Adrenal gland (tissue), 12 donors: ENCODE data around the gene TAS2R14. TPM values are rescaled to one million over a fixed set of nuclear protein-coding genes. Genes with fewer than 3 reads are reported as not detected.

Experiments
- DNase-seq, 7 donors: peaks; one replicate each; pipeline ENCODE4 v3.0.0-alpha.2; 2019 to 2020
- H3K27ac ChIP-seq, 5 donors: fragments of 200-600 bp; sonication (generic) in 4 of 5; 1 replicate in 3 of 5; 2 replicates in 2 of 5; pipeline versions ENCODE4 v1.5.1 to v1.8.0; 2016 to 2020; ENCODE audit warnings: mild to moderate bottlenecking in 1 of 5
- H3K27me3 ChIP-seq: fragments of 200-600 bp; 2 replicates; pipeline ENCODE4 v1.8.0; 2021
- H3K36me3 ChIP-seq, 2 donors: fragments of 200-600 bp; replicated peaks in 1 of 2; 1 replicate in 1 of 2; 2 replicates in 1 of 2; pipeline versions ENCODE4 v1.5.1 to v1.8.0; 2018 to 2022
- H3K4me1 ChIP-seq, 2 donors: fragments of 200-600 bp; replicated peaks in 1 of 2; 1 replicate in 1 of 2; 2 replicates in 1 of 2; pipeline versions ENCODE4 v1.5.1 to v1.8.0; 2018 to 2021
- H3K4me3 ChIP-seq, 4 donors: fragments of 200-600 bp; sonication (generic) in 3 of 4; one replicate each; pipeline ENCODE4 v1.5.1; 2016 to 2018
- H3K9me3 ChIP-seq, 3 donors: fragments of 200-600 bp; sonication (generic) in 1 of 3; replicated peaks in 1 of 3; 1 replicate in 2 of 3; 2 replicates in 1 of 3; pipeline versions ENCODE4 v1.5.1 to v1.8.0; 2016 to 2021
- CTCF ChIP-seq, 6 experiments: fragments of 450-650 bp in 4 of 6; fragments of 200-600 bp in 2 of 6; sonication (generic) in 1 of 6; IDR thresholded peaks; 1 replicate in 5 of 6; 2 replicates in 1 of 6; pipeline versions ENCODE4 v1.5.1 to v1.8.0; 2016 to 2021; ENCODE audit warnings: antibody characterized with exemption in 6 of 6, mild to moderate bottlenecking in 2 of 6, moderate library complexity in 1 of 6
- POLR2A ChIP-seq, 2 donors: fragments of 450-650 bp; IDR thresholded peaks; one replicate each; pipeline ENCODE4 v1.6.1; 2017; ENCODE audit warnings: antibody characterized with exemption in 2 of 2, mild to moderate bottlenecking in 2 of 2, moderate library complexity in 1 of 2
- WGBS, 4 donors: extraction: QIAGEN DNeasy Blood & Tissue Kit in 2 of 4; methylation state at CpG; one replicate each; pipeline versions ENCODE4 v1.1.5 to v1.1.7; 2013 to 2017; 5-methylcytosine and 5-hydroxymethylcytosine counted together
- intact Hi-C, 2 donors: fragments of 100-400 bp; cut with DNase I; formaldehyde crosslinking; loops; one replicate each; pipeline versions ENCODE4 v1.14.1 to v1.15.0; 2022 to 2023
- polyA plus RNA-seq, 3 donors: library from polyadenylated mRNA; stranded (reverse); fragments of 200-250 nt in 2 of 3; fragments of 350-450 nt in 1 of 3; fragmentation: Illumina TruSeq in 1 of 3; extraction: RNeasy Lipid Tissue Mini Kit (QIAGEN cat#74804) in 1 of 3; gene quantifications; one replicate each; pipeline ENCODE4 v1.2.3, GENCODE V29; 2013 to 2014
- total RNA-seq, 9 donors: library from RNA; depleted of rRNA in 4 of 9; stranded (reverse); fragments of >200 nt in 4 of 9; fragments of 120-200 nt in 1 of 9; fragmentation: NEBNext Ultra II Directional in 1 of 9; extraction: Animal tissue kit (Norgen Biotek cat#: 25700) in 1 of 9; gene quantifications; one replicate each; pipeline versions ENCODE4 v1.1.0 to v1.2.4, GENCODE V29; 2013 to 2023
- donor health status: healthy with polysubstance abuse.
- donor health status: Bipolar disorder and iron deficiency.
- donor health status: DM: yes; HTN: yes; CAD: no.
- donor health status: DM: no; HTN: no; CAD: no.
- donor health status: DM: no; HTN: no; CAD: no.
- donor health status: DM: yes; HTN: yes; CAD: no.

Gene TAS2R14
- total and polyA plus RNA-seq, 12 donors, result 0.80 to 16.3 (median 2.6) TPM

- intact Hi-C loops, result no loop called here
- Histone ChIP-seq H3K4me3 (no peak overlapping the region), H3K36me3 (no peaks in the 10 kb centered on the region), H3K27me3 (no peaks in the 10 kb centered on the region), H3K9me3 (peaks cover 0 to 7% (median 0%) of the 10 kb centered on the region in 3 donors), H3K27ac (no peak overlapping the region), H3K4me1 (no peaks in the 10 kb centered on the region)
- no peak for DNase-seq
- TF ChIP-seq CTCF (IDR thresholded peaks at IDR 0.05) (no peak), POLR2A (IDR thresholded peaks at IDR 0.05) (no peak)
Measured at GRCh38 chr12:10956085-10956484, 17.0 kb upstream of the TAS2R14 start.

DNA sequence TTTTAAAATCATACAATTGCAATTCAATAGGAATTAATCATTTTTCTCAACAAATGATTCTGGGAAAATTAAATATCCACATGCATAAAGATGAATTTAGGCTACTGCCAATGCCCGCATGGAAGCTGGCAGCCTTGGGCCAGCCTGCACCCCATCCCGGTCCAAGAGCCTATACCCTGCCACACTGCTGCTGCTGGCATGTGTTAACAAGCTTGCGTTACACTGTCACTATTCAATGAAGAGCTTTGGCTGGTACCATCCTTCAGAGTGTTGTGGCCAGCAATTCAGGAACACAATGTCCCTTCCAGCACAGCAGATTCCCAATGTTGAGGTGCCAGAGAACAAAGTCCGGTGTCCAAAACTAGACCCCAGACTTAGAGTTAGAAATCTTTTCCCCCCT, 13.6 kb upstream of the TAS2R14 start:
- WGBS, 4 donors, result 76 to 98% (median 96%) methylated on average over 4 of the region's 4 CpGs
- Histone ChIP-seq H3K9me3 (peaks cover 0 to 7% (median 0%) of the 10 kb centered on the region in 3 donors), H3K4me3 (no peak overlapping the region), H3K27ac (no peak overlapping the region), H3K4me1 (no peaks in the 10 kb centered on the region), H3K27me3 (no peaks in the 10 kb centered on the region), H3K36me3 (no peaks in the 10 kb centered on the region)
- intact Hi-C loops, result no loop called here
- TF ChIP-seq CTCF (IDR thresholded peaks at IDR 0.05) (no peak), POLR2A (IDR thresholded peaks at IDR 0.05) (no peak)
- DNase-seq, result no peak

GRCh38 chr12:10943167-10943566, 4.1 kb upstream of the TAS2R14 start:
- 96 to 97% (median 97%) methylated on average over 2 of the region's 2 CpGs for WGBS, 4 donors
- TF ChIP-seq POLR2A (IDR thresholded peaks at IDR 0.05), result no peak
- no peak for TF ChIP-seq CTCF (IDR thresholded peaks at IDR 0.05)

DNA sequence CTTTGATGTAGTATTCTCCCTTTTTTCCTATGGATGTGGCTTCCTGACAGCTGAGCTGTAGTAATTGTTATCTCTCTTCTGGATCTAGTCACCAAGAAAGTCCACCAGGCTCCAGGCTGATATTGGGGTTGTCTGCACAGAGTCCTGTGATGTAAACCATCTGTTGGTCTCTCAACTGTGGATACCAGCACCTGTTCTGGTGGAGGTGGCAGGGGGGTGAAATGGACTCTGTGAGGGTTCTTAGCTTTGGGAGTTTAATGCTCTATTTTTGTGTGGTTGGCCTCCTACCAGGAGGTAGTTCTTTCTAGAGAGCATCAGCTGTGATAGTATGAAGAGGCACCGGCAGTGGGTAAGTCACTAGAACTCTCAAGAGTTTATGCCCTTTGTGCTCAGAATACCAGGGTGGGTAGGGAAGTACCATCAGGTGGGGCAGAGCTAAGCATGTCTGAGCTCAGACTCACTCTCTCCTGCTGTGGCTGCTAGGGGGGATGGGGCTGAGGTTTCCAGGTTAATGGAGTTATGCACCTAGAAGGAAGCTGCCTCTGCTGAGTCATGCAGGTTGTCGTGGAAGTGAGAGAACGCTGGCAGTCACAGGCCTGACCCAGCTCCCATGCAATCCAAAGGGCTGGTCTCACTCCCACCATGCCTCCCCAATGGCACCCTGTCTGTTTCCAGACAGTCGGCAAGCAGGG, 3.0 kb upstream of the TAS2R14 start:
- H3K4me3 ChIP-seq, result no peak overlapping the region
- no peak for TF ChIP-seq CTCF (IDR thresholded peaks at IDR 0.05)
- no peak for TF ChIP-seq POLR2A (IDR thresholded peaks at IDR 0.05)
- no peaks in the 10 kb centered on the region for H3K27me3 ChIP-seq
- no peak for DNase-seq
- 75 to 89% (median 78%) methylated on average over 3 to 4 of the region's 4 CpGs for WGBS, 4 donors
- no peaks in the 10 kb centered on the region for H3K4me1 ChIP-seq
- no peaks in the 10 kb centered on the region for H3K36me3 ChIP-seq
- intact Hi-C loops, result no loop called here
- no peaks in the 10 kb centered on the region for H3K9me3 ChIP-seq
- no peak overlapping the region for H3K27ac ChIP-seq

More at GRCh38 chr12:10943167-10943566, 4.1 kb upstream of the TAS2R14 start:
- no peaks in the 10 kb centered on the region for H3K9me3 ChIP-seq
- no peaks in the 10 kb centered on the region for H3K4me1 ChIP-seq
- no peaks in the 10 kb centered on the region for H3K27me3 ChIP-seq
- no peak for DNase-seq
- H3K4me3 ChIP-seq, result no peak overlapping the region
- H3K36me3 ChIP-seq, result no peaks in the 10 kb centered on the region
- intact Hi-C loops, result no loop called here
- H3K27ac ChIP-seq, result no peak overlapping the region
